Left forelimb (tissue), 1 donor: Measurements from ENCODE around the gene TMEM53.

Experiments
- DNase-seq: peaks from one replicate; pipeline ENCODE4 v3.0.0-alpha.2; 2018; ENCODE audit warnings: low spot score

The TMEM53 gene

GRCh38 chr1:44603718-44604117 lies 70.6 kb downstream of the TMEM53 start:
- no peak for DNase-seq
